SHP77 (cell line): ENCODE measurements around the gene MPND.
"Not testable (repeated sequence)": the region's sequence is repeated elsewhere in the genome, so short reads cannot be mapped to it uniquely, and the experiment has no call there.

Experiments used
- DNase-seq, 2 experiments: peaks; one replicate each; lab custom pipeline; 2025; lab: John Stamatoyannopoulos, UW

Gene MPND

DNA sequence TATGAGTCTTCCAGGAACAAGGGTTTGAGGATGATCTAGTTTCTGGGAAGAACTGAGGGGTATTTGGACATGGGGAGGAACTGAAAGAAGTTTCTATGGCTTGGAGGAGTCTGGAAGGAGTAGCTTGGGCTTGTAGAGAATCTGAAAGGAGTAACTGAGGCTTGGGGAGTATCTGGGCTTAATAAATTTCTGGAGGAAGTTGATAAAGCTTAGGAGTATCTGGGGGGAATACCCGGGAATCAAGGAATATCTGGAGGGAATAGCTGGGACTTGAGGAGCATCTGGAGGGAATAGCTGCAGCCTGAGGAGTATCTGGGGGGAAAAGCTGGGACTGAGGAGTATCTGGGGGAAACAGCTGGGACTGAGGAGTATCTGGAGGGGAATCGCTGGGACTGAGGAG lies 22.9 kb upstream of the MPND start:
- DNase-seq: no peak

DNA sequence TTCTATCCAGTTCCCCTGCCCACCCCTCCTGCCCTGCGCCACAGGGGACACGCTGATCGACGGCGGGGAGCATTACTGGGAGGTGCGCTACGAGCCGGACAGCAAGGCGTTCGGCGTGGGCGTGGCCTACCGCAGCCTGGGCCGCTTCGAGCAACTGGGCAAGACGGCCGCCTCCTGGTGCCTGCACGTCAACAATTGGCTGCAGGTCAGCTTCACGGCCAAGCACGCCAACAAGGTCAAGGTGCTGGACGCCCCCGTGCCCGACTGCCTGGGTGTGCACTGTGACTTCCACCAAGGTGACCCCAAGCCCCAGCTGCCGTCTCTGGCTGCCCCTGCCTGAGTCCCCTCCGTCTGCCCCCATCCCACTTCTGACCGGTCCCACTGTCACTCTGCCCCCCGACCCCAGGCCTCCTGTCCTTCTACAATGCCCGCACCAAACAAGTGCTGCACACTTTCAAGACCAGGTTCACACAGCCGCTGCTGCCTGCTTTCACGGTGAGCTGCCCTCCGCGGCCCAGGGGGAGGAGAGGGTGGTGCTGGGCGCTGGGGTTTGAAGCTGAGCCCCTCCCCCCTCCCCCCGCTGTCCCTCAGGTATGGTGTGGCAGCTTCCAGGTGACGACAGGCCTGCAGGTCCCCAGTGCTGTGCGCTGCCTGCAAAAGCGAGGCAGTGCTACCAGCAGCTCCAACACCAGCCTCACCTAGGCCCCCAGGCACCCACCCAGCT lies 20.3 kb upstream of the MPND start:
- DNase-seq: no peak

DNA sequence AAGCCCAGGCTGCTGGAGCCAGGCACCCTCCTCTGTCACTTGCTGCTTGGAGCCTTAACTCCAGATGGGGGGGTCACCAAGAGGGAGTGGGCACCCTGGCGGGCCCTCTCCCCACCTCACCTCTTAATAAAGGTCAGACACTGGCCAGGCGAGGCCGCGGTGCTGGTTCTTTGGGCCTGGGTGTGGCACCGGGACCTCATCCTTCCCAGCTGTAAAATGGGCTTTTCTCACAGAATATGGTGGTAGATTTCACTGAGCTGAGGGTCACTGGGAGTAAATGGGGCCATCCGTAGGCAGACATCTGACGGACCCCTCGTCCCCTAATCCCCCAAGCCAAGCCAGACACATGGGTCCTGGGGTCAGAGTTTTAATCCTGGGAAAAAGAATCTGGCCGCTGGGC lies 19.7 kb upstream of the MPND start:
- no peak for DNase-seq

DNA sequence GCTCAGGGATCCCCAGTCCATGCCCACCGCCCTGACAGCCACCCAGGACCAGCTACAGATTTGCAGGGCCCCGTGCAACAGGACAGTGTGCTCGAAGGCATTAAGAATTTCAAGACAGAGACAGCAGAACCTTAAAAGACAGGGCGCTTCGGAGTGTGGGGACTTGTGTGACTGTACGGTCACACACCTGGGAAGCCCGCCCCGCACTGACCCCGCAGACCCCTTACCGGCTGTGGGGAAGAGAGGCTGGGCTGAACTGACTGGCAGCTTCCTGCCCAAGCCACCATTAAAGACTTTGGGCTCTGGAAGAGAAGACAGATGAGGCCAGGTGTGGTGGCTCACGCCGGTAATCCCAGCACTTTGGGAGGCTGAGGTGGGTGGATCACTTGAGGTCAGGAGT lies 19.1 kb upstream of the MPND start:
- DNase-seq: no peak

DNA sequence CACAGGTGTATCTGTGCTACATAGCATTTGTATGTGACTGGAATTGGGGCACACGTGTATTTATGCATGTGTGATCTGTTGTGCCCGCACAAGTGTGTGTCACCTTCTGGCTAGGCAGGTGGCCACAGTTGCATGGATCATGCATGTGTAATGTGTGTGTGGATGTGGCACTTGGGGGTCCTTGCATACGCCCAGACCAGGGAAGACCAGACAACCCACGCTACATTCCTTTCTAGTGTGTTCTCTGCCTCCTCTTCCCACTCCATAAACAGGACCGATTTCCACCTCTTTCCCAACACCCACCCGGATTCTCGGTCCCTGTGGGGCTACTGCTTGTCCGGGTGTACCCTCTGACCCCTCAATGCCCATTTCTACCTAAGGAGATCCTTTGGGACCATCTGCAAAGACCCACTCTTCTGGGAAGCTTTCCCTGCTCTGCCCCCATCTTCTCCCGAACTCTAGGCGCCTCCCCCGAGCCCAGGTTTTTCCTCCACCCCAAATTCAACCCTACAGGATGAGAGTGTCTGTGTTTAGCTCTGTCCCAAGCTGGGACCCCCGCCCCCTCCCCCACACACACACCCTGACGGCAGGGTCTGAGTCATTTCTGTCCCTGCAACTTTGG lies 17.0 kb upstream of the MPND start:
- no peak for DNase-seq

DNA sequence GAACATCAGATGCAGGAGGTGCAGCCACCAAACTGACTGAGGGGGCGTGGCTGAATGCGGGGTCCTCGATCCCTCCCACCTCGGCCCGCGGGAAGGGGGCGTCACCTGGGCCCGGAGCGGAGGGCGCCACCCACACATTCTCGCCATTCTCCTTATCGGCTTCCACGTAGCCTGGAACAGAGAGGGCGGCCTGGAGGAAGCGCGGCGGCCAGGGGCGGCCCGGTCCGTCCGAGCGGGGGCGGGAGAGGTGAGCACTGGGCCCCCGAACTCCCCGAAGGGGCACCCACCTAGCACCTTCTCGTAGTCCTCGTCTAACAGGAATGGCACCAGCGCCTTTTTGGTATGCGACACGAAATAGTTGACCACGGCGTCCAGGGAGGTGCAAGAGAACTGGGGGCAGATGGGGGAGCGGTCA lies 16.5 kb upstream of the MPND start:
- no peak for DNase-seq

DNA sequence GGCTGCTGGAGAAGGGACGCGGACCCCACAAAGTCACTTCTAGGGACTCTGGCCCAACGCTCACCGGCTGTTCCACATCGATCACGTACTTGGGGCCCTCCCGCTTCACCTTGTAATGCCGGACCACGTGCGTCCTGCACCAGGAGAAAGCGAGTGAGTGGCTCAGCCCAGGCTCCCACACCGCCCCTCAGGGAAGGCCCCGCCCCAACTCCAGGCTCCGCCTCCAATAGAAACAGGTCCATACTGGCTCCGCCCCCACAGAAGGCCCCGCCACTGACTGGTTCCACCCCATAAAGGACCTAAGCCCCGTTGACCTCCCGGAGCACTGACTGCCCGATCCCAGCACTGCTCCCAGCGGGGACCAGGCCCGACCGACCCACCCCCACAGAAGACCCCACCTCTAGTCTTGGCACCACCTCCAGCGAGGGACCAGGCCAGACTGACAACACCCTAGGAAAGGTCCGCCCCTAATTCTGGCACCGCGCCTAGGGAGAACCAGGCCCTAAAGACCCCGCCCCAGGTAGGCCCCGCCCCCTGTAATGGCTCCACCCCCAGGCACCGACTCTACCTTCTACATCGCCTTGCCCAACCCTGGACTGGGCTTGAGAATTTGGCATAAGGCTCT lies 16.0 kb upstream of the MPND start:
- no peak for DNase-seq

DNA sequence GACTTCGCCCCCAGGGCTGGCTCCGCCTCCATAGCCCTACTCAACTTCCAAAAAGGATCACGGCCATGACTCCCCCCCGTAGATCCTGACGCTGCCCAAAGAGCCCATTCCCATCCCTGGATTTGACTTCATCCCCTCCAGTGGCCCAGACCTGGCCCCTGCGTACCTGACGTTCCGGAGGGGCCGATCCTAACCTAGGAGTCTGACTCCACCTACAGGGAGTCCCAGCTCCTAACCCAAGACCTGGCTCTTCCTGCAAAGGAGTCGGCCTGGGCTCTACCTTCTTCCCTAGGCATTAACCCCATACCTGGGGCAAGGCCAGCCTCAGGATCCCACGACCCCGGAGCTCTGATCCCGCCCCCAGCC lies 15.5 kb upstream of the MPND start:
- DNase-seq: no peak

DNA sequence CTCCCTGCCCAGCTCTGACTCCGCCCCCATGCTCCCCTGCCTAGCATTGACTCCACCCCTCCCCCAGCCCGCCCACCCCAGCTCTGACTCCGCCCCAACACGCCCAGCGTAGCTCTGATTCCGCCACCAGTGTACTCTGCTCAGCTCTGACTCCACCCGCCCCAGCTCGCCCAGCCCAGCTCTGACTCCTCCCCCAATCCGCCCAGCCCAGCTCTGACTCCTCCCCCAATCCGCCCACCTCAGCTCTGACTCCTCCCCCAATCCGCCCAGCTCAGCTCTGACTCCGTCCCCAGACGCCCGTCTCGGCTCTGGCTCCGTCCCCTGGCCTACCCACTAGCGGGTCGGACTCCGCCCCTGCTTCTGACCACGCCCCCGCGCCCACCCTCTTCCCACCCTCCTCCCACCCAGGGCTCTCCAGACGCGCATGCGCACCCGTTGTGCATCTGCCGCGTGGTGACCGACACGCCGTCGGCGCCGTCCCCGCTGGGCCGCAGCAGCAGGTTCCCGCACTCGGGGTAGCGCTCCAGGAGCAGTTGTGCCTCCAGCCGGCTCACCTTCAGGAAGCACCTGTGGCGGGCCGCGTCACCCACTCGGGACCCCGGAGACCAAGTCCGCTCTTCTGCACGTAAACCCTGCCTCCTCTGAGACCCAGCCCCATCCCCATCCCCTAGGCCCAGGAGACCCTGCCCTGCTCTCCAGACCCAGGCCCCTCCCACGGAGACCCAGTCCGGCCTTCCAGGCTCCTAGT lies 14.9 kb upstream of the MPND start:
- no peak for DNase-seq

DNA sequence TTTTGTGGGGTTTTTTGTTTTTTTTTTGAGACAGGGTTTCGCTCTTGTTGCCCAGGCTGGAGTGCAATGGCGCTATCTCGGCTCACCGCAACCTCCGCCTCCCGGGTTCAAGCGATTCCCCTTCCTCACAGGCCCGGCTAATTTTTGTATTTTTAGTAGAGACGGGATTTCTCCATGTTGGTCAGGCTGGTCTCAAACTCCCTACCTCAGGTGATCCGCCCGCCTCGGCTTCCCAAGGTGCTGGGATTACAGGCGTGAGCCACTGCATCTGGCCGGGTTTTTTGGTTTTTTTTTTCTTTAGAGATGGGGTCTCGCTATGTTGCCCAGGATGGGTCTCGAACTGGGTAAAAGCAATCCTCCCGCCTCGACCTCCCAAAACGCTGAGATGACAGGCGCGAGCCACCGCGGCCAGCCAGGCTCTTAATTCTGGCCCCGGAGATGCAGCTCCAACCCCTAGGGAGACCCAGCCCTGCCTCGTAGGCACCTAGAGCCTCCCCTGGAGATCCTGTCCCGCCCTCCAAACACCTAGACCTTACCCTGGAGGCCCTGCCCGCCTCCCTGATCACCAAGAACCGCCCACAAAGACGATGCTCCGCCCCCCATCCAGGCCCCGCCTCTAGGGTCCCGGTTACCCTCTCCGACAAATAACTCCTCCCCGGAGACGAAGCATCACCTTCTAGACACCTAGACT lies 14.2 kb upstream of the MPND start:
- DNase-seq: not testable (repeated sequence)

DNA sequence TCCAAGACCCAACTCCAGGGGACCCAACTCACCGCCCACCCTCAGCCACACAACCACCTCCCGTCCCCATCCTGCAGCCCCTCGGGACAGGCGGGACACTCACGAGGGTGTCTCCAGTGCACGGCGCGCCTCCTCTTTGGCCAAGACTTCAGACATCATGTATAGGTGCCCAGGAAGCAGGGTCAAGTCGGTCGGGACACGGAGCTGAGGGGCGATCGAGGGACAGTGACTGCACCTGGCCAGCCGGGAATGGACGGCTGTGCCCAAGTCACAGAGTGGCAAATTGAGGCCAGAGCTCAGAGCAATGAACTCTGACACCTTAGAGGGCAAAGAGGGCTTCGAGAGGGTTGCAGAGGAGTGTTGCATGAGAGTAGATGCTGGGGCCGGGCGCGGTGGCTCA lies 13.5 kb upstream of the MPND start:
- no peak for DNase-seq

DNA sequence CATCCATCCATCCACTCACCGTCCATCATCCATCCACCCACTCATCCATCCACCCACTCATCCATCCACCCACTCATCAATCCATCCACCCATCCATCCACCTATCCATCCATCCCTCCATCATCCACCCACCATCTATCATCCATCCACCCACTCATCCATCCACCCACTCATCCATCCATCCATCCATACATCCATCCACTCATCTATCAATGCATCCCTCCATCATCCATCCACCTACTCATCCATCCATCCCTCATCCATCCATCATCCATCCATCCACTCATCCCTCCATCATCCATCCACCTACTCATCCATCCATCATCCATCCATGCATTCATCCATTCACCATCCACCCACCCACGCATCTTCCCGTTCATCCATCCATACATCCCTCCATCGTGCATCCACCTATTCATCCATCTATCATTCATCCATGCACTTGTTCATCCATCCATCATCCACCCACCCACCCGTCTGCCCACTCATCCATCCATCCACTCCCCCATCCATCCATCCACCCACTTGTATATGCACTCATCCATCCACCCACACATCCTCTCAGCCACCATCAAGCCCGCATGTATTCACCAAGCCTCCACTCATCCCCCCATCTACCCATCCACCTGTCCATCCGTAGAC lies 8.3 kb upstream of the MPND start:
- DNase-seq: no peak

DNA sequence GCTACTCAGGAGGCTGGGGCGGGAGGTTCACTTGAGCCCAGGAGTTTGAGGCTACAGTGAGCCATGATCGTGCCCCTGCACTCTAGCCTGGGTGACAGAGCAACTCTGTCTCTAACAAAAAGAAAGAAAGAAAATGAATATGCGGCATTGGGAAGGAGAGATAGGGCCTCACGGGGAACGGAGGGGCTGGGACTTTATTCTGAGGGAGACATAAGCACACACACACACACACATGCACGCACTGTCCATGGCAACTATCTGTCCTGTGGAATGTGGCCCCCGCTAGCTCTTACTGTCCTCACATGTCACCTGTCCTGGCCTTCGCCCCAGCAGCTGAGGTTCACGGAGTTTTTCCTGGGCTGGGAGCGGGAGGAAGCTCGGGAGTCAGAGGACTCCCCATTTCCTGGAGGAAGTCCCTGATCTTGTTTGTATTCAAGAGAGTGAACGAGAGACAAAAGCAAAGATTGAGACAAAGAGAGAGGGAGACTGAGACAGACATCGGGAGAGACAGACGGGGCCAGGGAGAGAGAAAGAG lies 5.4 kb upstream of the MPND start:
- no peak for DNase-seq

DNA sequence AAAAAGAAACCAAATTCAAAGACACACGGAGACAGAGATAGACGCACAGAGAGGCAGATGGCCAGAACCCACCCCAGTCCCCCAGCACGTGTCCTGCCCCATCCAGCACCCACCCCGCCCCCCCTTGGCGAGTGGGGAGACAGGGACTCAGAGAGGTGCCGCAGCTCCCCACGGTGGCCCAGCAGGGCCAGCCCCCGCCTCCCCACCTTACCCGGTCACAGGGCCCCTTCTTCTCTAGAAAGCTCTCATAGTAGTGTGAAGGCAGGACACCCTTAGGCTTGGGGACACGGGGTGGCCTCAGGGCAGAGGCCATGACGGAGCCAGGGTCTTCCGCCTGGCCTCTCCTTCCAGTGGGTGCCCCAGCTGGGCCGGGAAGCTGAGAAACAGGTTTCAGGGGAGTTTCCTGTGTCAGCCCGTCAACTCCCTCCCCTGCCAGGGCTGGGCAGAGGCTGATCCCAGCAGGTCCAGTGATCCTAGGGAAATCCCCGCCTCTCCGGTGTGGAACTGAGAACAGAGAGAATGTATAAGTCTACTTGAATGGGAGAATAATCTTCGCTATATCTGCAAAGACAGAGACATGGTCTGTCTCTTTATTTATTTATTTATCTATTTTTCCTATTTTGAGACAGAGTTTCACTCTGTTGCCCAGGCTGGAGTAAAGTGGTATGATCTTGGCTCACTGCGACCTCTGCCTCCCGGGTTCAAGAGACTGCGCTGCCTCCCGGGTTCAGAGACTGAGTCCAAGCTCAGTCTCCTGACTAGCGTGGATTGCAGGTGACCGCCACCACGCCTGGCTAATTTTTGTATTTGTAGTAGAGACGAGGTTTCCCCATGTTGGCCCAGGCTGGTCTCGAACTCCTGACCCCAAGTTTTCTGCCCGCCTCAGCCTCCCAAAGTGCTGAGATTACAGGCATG lies 4.7 kb upstream of the MPND start, which contains the start of gene STAP2:
Gene STAP2 (minus strand): TSS at position 387 of the 915 bp plus-strand sequence. CDS start 74 bp downstream, at position 313.
- DNase-seq: peak in 1 of 2 experiments; percentile 30

DNA sequence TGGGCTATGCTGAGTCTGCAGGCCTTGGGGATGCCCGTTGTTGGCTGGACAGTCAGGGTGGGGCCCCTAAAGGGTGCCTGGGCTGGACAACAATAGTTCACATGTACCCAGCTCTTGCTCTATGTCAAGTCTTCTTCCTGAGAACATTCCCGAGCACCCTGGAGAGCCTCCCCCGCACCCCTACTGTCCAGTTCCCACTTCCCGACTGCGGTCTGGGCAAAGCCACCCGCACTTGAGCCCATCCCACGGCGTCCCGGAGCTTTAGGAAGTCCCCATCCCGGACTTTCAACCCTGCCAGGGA lies 1.1 kb upstream of the MPND start:
- no peak for DNase-seq

DNA sequence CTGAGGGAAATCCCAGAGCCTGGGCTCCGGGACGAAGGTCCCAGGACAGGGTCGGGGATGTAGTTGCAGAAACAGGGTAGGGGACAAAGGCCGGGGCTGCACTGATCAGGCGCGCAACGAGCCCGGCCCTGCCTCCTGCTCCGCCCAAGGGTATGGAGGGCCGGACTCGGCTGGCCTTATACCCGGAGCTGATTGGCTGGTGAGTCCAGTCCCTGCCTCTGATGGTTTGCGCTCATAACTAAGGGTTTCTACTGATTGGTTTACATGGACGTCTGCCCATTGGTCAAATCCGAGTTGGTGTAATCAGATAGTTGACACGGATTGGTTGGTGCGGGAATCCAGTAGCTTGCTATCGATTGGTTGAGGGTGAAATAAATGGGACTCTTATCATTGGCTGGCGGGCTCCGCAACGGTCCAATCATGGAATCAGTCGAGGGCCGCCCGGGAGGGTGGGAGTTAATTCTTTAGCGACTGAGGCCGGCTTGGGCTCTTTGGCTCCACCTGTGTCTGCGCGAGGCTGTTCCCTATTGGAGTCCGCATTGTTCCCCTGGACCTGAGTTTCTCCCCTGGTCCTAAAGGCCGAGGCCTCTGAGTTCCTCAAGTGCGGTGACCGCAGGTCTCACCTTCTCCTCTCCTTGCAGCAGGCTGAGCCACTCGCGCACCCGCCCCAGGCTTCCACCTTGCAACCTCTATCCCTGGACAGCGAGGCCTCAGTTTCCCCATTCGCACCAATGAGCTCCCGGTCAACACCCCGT lies 570 bp upstream of the MPND start:
- peak; percentile 99 for DNase-seq

DNA sequence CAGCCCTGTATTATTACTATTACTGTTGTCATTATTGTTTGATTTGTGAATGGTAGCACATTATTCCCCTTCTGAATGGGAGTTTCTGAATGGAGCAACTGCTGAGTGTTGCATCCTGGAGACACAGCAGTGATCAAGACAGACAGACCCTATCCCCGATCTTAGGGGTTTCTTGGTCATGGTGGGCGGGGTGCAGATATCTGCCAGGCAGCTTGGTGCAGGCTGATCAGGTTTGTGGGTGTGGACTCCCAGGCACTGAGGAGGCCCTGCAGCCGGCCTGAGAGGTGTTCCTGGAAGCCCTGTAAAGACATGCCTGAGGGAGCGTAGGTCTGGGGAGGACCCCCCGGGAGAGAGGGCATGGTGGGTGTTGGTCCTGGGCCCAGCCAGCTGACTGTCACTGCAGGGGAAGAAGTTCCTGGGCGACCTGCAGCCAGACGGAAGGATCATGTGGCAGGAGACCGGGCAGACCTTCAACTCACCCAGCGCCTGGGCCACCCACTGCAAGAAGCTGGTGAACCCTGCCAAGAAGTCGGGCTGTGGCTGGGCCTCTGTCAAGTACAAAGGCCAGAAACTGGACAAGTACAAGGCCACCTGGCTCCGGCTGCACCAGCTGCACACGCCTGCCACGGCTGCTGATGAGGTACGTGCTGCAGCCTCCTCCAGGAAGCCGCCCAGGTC lies 2.1 kb downstream of the MPND start:
- DNase-seq: no peak

DNA sequence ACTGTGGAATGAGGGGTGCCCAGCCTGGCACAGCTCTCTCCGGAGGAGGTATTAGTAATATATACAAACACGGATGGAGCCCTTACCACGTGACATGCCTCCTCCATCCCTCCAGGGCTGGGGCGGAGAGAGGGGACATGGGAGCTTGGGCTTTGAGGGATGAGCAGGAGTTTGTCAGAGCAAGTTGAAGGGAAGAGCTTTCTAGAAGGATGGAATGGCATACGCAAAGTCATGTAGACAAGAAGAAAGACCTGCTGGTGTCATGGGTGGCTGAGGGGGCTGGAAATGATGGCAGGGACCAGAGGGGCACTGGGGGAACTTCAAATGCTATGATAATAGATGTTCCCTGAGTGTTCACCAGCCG lies 2.6 kb downstream of the MPND start:
- DNase-seq: no peak

DNA sequence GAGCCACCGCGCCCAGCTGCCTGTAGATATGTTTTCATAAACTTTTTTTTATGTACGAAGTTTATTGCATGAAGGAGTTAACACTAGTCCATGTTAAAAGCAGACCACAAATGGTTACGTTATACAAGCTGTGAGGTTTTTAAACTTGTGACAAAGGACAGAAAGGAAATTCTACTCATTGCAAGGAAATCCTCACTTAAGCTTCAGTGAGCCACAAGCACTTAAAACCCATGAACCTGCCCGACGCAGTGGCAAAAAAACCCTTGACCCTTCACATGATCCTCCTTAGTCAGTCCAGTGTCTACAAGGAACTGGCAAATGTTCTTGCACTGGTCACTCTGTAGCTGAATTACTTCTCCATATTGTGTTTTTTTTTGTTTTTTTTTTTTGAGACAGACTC lies 4.2 kb downstream of the MPND start:
- DNase-seq: no peak
